GM19324 (cell line): Measurements from ENCODE around the gene GEMIN4.

ENCODE experiments used
- ATAC-seq: cut with Tn5 transposase; IDR thresholded peaks from one replicate; pipeline ENCODE4 v1.9.1; 2021; ENCODE audit warnings: mild to moderate bottlenecking, moderate library complexity; ENCODE audit not compliant: unreplicated experiment, low FRiP score

Gene GEMIN4

GRCh38 chr17:745406-745805 lies 6.7 kb downstream of the GEMIN4 start:
- ATAC-seq: no peak

GRCh38 chr17:744937-745336 lies 7.1 kb downstream of the GEMIN4 start:
- no peak for ATAC-seq

- ATAC-seq: no peak
Measured at GRCh38 chr17:743139-743538, 8.9 kb downstream of the GEMIN4 start.

- ATAC-seq: no peak
Measured at GRCh38 chr17:742147-742793, 9.8 kb downstream of the GEMIN4 start.

GRCh38 chr17:740240-741017 lies 11.6 kb downstream of the GEMIN4 start:
- peak; percentile 67 for ATAC-seq

- ATAC-seq: no peak
Measured at GRCh38 chr17:737561-738113, 14.4 kb downstream of the GEMIN4 start.

GRCh38 chr17:733743-734142 lies 18.3 kb downstream of the GEMIN4 start:
- no peak for ATAC-seq

- ATAC-seq: peak; percentile 42
Measured at GRCh38 chr17:732902-733720, 19.0 kb downstream of the GEMIN4 start.

GRCh38 chr17:732067-732901 lies 19.8 kb downstream of the GEMIN4 start, which contains the start of gene TLCD3A:
TSS of gene TLCD3A (plus strand) at chr17:732596. CDS start at chr17:732648, 52 bp downstream.
- peak; percentile 63 for ATAC-seq

GRCh38 chr17:731644-732066 lies 20.4 kb downstream of the GEMIN4 start:
- peak; percentile 7 for ATAC-seq

- ATAC-seq: no peak
Measured at GRCh38 chr17:728911-729310, 23.2 kb downstream of the GEMIN4 start.

- ATAC-seq: no peak
Measured at GRCh38 chr17:726271-726919, 25.7 kb downstream of the GEMIN4 start.

GRCh38 chr17:725746-726145 lies 26.3 kb downstream of the GEMIN4 start:
- ATAC-seq: no peak

- ATAC-seq: no peak
Measured at GRCh38 chr17:725084-725483, 27.0 kb downstream of the GEMIN4 start.

GRCh38 chr17:721540-721937 lies 30.5 kb downstream of the GEMIN4 start:
- no peak for ATAC-seq

- ATAC-seq: no peak
Measured at GRCh38 chr17:720706-721539, 31.1 kb downstream of the GEMIN4 start.

GRCh38 chr17:718075-718474 lies 34.0 kb downstream of the GEMIN4 start:
- ATAC-seq: no peak

- ATAC-seq: no peak
Measured at GRCh38 chr17:708132-708531, 43.9 kb downstream of the GEMIN4 start.

GRCh38 chr17:705863-706262 lies 46.2 kb downstream of the GEMIN4 start:
- ATAC-seq: no peak
